GM19467 (cell line): ENCODE results near the gene EIF4B.
A peak's percentile ranks its signal among the peaks of the same experiment; 100 is the strongest.
"Not testable (repeated sequence)": the region's sequence is repeated elsewhere in the genome, so short reads cannot be mapped to it uniquely, and the experiment has no call there.

ENCODE experiments used
- ATAC-seq: cut with Tn5 transposase; IDR thresholded peaks from one replicate; pipeline ENCODE4 v1.9.1; 2021; ENCODE audit warnings: mild to moderate bottlenecking, moderate library complexity; ENCODE audit not compliant: unreplicated experiment

Gene EIF4B

GRCh38 chr12:53005986-53006809 is at the start of gene EIF4B:
Gene EIF4B, plus strand, starts transcription at chr12:53006456. Its CDS starts 28 bp downstream, at chr12:53006484.
- ATAC-seq = peak; percentile 92

GRCh38 chr12:52956987-52957386 is 49.3 kb upstream of the EIF4B start:
- ATAC-seq = no peak

GRCh38 chr12:52964556-52965336 is 41.5 kb upstream of the EIF4B start:
- ATAC-seq = no peak

DNA sequence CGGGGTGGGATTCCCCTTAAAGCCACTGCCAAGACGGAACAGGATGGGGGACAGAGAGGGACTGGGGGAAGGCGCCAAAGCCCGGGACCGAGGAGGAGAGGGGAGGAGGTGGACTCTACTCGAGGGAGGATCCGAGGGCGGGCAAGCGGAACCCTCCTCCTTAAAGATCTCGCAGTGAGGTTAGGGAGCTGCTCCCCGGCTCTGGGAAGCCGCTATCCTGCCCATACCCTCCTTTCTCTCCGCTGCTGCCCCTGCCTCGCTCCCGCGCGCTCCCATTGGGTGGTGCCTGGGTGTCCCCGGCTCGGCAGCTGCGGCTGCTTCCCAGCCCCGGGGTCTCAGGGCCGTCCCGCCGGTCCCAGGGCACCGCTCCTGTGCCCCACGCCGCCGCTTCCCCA is 40.9 kb upstream of the EIF4B start:
- ATAC-seq = no peak

GRCh38 chr12:52969166-52969795 is 37.0 kb upstream of the EIF4B start:
- ATAC-seq = no peak

DNA sequence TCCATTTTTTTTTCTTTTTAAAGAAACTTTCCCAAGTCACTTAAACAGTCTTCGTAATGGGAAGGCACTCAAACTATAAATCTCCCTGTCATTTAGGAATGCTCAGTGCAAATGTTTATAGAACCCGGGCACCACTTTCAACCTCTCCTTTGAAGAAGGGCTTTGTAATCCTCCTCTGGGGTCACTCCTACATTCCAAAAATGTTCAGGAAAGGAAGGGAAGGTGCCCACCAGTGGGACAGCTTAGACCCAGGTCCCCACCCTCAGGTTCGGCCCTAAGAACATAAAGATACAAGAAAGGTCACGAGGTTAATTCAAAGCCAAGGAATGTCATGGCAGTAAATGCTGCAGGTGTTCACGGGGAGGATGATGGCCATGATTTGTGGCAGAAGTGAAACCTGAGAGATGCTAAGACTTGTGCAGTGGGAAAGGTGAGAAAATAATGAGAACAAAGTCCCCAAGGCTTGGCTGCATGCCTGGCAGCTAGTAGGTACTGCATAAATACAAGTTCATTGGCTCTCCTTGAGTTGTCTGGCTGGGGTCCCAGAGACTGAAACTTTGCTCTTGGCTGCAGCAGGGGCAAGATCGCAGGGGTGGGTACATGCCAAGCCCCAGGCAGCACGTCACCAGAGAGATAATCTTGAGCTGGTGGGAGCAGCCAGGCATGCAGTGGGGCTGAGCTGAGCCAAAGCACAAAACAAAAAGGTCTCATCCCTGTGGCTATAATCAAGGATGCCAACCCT is 36.3 kb upstream of the EIF4B start:
- no peak for ATAC-seq

GRCh38 chr12:52971679-52972329 is 34.5 kb upstream of the EIF4B start:
- no peak for ATAC-seq

- no peak for ATAC-seq
Observed at GRCh38 chr12:52975204-52975603, 31.1 kb upstream of the EIF4B start.

GRCh38 chr12:52975820-52976573 is 30.3 kb upstream of the EIF4B start:
- ATAC-seq = no peak

DNA sequence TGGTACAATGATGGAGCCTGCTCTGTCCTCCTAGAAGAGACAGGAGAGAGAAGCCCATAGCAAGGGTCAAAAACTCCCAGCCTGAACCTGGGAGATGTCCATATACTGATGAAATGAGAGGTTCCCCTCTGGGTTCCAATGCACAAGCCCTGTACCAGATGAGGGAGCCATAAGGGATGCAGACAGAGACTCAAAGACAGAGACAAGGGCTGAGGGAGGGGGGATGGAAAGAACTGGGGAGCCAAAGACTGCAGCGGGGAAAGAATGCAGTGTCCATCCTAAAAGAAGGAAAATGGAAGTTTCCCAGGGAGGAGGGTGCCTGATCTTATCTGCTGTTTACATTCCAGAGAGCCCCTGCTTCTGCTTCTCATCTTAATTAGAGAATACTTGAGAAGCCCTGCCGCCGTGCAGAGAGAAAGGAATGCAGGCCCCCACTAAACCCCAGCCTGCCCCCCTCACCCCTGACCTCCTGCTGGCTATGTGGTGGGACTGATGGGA is 29.6 kb upstream of the EIF4B start:
- ATAC-seq = no peak

GRCh38 chr12:52977170-52977569 is 29.1 kb upstream of the EIF4B start:
- no peak for ATAC-seq

GRCh38 chr12:52980096-52980649 is 26.1 kb upstream of the EIF4B start:
- ATAC-seq = no peak

DNA sequence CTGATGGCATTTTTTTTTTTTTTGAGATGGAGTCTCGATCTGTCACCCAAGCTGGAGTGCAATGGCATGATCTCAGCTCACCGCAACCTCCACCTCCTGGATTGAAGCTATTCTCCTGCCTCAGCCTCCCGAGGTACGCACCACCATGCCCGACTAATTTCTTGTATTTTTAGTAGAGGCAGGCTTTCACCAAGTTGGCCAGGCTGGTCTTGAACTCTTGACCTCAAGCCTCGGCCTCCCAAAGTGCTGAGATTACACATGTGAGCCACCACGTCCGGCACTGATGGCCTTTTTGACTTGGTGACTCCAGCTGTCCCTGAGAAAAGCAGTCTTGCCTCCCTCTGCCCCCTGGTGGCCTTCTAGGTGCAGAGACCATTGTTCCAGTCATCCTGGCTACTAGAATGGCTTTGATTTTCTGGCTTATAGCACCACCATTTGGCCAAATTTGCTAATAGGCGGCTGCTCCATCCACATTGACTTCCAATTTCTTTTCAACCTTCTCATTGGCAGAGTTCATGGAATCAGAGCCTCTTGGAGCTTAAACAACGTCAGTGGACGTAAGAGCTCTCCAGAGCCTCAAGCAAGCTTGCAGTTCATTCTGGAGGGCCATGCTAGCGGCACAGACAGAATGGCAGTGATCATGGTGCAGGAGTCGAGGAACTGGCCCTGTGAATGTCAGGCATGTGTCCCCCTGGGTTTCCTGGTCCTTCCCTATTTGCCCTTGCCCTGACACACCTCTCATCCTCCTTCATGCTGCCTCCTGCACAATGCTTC is 25.4 kb upstream of the EIF4B start:
- ATAC-seq = peak; percentile 76

GRCh38 chr12:52984136-52984535 is 22.1 kb upstream of the EIF4B start:
- ATAC-seq = no peak

- ATAC-seq = no peak
Observed at GRCh38 chr12:52988898-52989297, 17.4 kb upstream of the EIF4B start.

GRCh38 chr12:52990206-52990605 is 16.1 kb upstream of the EIF4B start:
- no peak for ATAC-seq

- ATAC-seq = not testable (repeated sequence)
Observed at GRCh38 chr12:52992240-52992639, 14.0 kb upstream of the EIF4B start.
